SH-SY5Y (cell line): ENCODE measurements around the gene CORO6.

Experiments used
- GATA2 ChIP-seq: IDR thresholded peaks from 2 replicates; pipeline ENCODE4 v1.6.1; 2011; ENCODE audit warnings: mild to moderate bottlenecking, low read depth, low read length
- GATA3 ChIP-seq: IDR thresholded peaks from 2 replicates; pipeline ENCODE4 v1.6.1; 2011; ENCODE audit warnings: low read depth, mild to moderate bottlenecking, low read length, moderate library complexity

The CORO6 gene

GRCh38 chr17:29643817-29644160 lies 21.1 kb upstream of the CORO6 start:
- TF ChIP-seq GATA2 (no peak), GATA3 (no peak)

GRCh38 chr17:29642171-29642611 lies 19.5 kb upstream of the CORO6 start:
- 0 out of 2 replicates have a peak, but pooled peaks have one; percentile 31 for TF ChIP-seq GATA2
- TF ChIP-seq GATA3: no peak

- TF ChIP-seq GATA3 (no peak), GATA2 (no peak)
These were observed 18.4 kb upstream of the CORO6 start for GRCh38 chr17:29640981-29641642.

GRCh38 chr17:29640413-29640812 lies 17.7 kb upstream of the CORO6 start:
- TF ChIP-seq GATA3 (no peak), GATA2 (no peak)

GRCh38 chr17:29633886-29634285 lies 11.2 kb upstream of the CORO6 start:
- no peak for TF ChIP-seq GATA2
- no peak for TF ChIP-seq GATA3

GRCh38 chr17:29630630-29631193 lies 8.0 kb upstream of the CORO6 start:
- TF ChIP-seq GATA3 (no peak), GATA2 (no peak)

- no peak for TF ChIP-seq GATA3
- no peak for TF ChIP-seq GATA2
These were observed 7.1 kb upstream of the CORO6 start for GRCh38 chr17:29629839-29630238.

GRCh38 chr17:29628644-29629043 lies 5.9 kb upstream of the CORO6 start:
- TF ChIP-seq GATA3 (no peak), GATA2 (no peak)

- TF ChIP-seq GATA2: no peak
- no peak for TF ChIP-seq GATA3
These were observed 5.2 kb upstream of the CORO6 start for GRCh38 chr17:29627951-29628350.

- TF ChIP-seq GATA2 (no peak), GATA3 (no peak)
These were observed 2.5 kb upstream of the CORO6 start for GRCh38 chr17:29625037-29625750.

GRCh38 chr17:29624586-29624985 lies 1.9 kb upstream of the CORO6 start:
- no peak for TF ChIP-seq GATA2
- no peak for TF ChIP-seq GATA3

GRCh38 chr17:29623283-29623647 lies 553 bp upstream of the CORO6 start:
- TF ChIP-seq GATA2 (no peak), GATA3 (no peak)

GRCh38 chr17:29621751-29622194 lies 939 bp downstream of the CORO6 start:
- TF ChIP-seq GATA2: no peak
- TF ChIP-seq GATA3: no peak

- TF ChIP-seq GATA3 (no peak), GATA2 (no peak)
These were observed 1.8 kb downstream of the CORO6 start for GRCh38 chr17:29620779-29621500.

- TF ChIP-seq GATA3: no peak
- TF ChIP-seq GATA2: no peak
These were observed 2.4 kb downstream of the CORO6 start for GRCh38 chr17:29620271-29620670.
